ENCODE data around the gene HOXC4.

Gene HOXC4

GRCh38 chr12:54017027-54017788 is 36.4 kb upstream of the HOXC4 start (continued):
- no peak for TF ChIP-seq ZNF354C (tag by site-specific recombination; IDR thresholded peaks at IDR 0.05; ENCODE audit: borderline replicate concordance, low read depth)
- TF ChIP-seq ZNF558 (tag by site-specific recombination; IDR thresholded peaks at IDR 0.05): no peak
- no peak for TF ChIP-seq ZNF548 (tag by site-specific recombination; IDR thresholded peaks at IDR 0.05)
- peak; percentile 60 for TF ChIP-seq ZNF335 (tag by site-specific recombination; conservative IDR thresholded peaks at IDR 0.05)
- TF ChIP-seq ZNF324 (tag by site-specific recombination; IDR thresholded peaks at IDR 0.05): 0 out of 2 replicates have a peak, but pooled peaks have one; percentile 14
- TF ChIP-seq ZNF341 (tag by site-specific recombination; IDR thresholded peaks at IDR 0.05; ENCODE audit: low read depth): peak; percentile 98
- no peak for TF ChIP-seq MYNN (tag by site-specific recombination; IDR thresholded peaks at IDR 0.05; ENCODE audit: borderline replicate concordance)
- TF ChIP-seq ZNF645 (tag by site-specific recombination; IDR thresholded peaks at IDR 0.05): no peak
- no peak for TF ChIP-seq YY1 (tag by site-specific recombination; IDR thresholded peaks at IDR 0.05)
- no peak; the same call in 1 of the 2 replicates for TF ChIP-seq ZNF433 (tag by site-specific recombination; IDR thresholded peaks at IDR 0.05; ENCODE audit: low read depth)
- TF ChIP-seq GLI2 (tag by site-specific recombination; IDR thresholded peaks at IDR 0.05; ENCODE audit: borderline replicate concordance, low read depth): no peak
- TF ChIP-seq ZNF596 (tag by site-specific recombination; IDR thresholded peaks at IDR 0.05): peak; percentile 72
- TF ChIP-seq OVOL3 (tag by site-specific recombination; IDR thresholded peaks at IDR 0.05): no peak
- no peak for TF ChIP-seq ZNF404 (tag by site-specific recombination; IDR thresholded peaks at IDR 0.05)
- TF ChIP-seq ZNF394 (tag by site-specific recombination; IDR thresholded peaks at IDR 0.05; ENCODE audit: borderline replicate concordance): no peak; the same call in 1 of the 2 replicates
- TF ChIP-seq ZNF274 (IDR thresholded peaks at IDR 0.05; ENCODE audit: low read length): no peak
- TF ChIP-seq ZNF274 (tag by site-specific recombination; IDR thresholded peaks at IDR 0.05; ENCODE audit: borderline replicate concordance): no peak
- TF ChIP-seq ZNF610 (tag by site-specific recombination; IDR thresholded peaks at IDR 0.05; ENCODE audit: borderline replicate concordance): no peak
- TF ChIP-seq TSHZ1 (tag by site-specific recombination; IDR thresholded peaks at IDR 0.05; ENCODE audit: borderline replicate concordance): no peak; the same call in 1 of the 2 replicates
- no peak for TF ChIP-seq ZNF530 (tag by site-specific recombination; IDR thresholded peaks at IDR 0.05; ENCODE audit: low read depth)
- TF ChIP-seq HOXD13 (CRISPR knock-in tag; IDR thresholded peaks at IDR 0.05; ENCODE audit: borderline replicate concordance): no peak
- TF ChIP-seq ZNF416 (tag by site-specific recombination; IDR thresholded peaks at IDR 0.05): no peak
- no peak for TF ChIP-seq ZNF623 (tag by site-specific recombination; IDR thresholded peaks at IDR 0.05)
- no peak for TF ChIP-seq TCF7L2 (IDR thresholded peaks at IDR 0.05; ENCODE audit: borderline replicate concordance, low read depth, low read length)
- TF ChIP-seq ZNF837 (tag by site-specific recombination; IDR thresholded peaks at IDR 0.05): no peak
- no peak for TF ChIP-seq SETDB1 (IDR thresholded peaks at IDR 0.05; ENCODE audit: insufficient read length, low read length)
- TF ChIP-seq ZBTB8A (tag by site-specific recombination; IDR thresholded peaks at IDR 0.05): no peak
- peak; percentile 77 for TF ChIP-seq ZNF600 (tag by site-specific recombination; IDR thresholded peaks at IDR 0.05)
- TF ChIP-seq ZEB2 (tag by site-specific recombination; IDR thresholded peaks at IDR 0.05): peak; percentile 81
- no peak; the same call in 1 of the 2 replicates for TF ChIP-seq ZSCAN4 (tag by site-specific recombination; IDR thresholded peaks at IDR 0.05)
- peak; percentile 73 for TF ChIP-seq CTCF (tag by site-specific recombination; IDR thresholded peaks at IDR 0.05)
- no peak for TF ChIP-seq ZNF701 (tag by site-specific recombination; IDR thresholded peaks at IDR 0.05)
- TF ChIP-seq ZBTB1 (tag by site-specific recombination; IDR thresholded peaks at IDR 0.05): no peak
- no peak for TF ChIP-seq ZNF132 (tag by site-specific recombination; IDR thresholded peaks at IDR 0.05; ENCODE audit: borderline replicate concordance)

Data from HEK293 (cell line).